ENCODE data around the gene GNG11. TPM values are rescaled to one million over a fixed set of nuclear protein-coding genes. Genes with fewer than 3 reads are reported as not detected.

GNG11 gene
- polyA plus RNA-seq, 1 donor (not counting 4 experiments of a cell fraction or from before 2014, with no cell fraction given): 1.0 TPM

- DNase-seq (ENCODE audit: low read depth, low spot score) (no peak), FAIRE-seq (no peak)
- dilution Hi-C loops (cut with MboI; ENCODE audit: extremely low pct_ligation_motif_present, low sequenced_read_pairs): no loop called here
- H3K9ac ChIP-seq (ENCODE audit: control insufficient read depth, extremely low read depth, insufficient read depth, low read length): no peak overlapping the region
- H4K20me1 ChIP-seq (ENCODE audit: control insufficient read depth, extremely low read depth, insufficient read depth, low read length): no peaks in the 10 kb centered on the region
- no peaks in the 10 kb centered on the region for H3K36me3 ChIP-seq (ENCODE audit: control insufficient read depth in 2 of 2, extremely low read depth in 1 of 2, insufficient read depth in 2 of 2, low read length in 2 of 2)
- TF ChIP-seq EZH2 (IDR thresholded peaks at IDR 0.05; ENCODE audit: low read length): no peak
- TF ChIP-seq, protein P1, sequence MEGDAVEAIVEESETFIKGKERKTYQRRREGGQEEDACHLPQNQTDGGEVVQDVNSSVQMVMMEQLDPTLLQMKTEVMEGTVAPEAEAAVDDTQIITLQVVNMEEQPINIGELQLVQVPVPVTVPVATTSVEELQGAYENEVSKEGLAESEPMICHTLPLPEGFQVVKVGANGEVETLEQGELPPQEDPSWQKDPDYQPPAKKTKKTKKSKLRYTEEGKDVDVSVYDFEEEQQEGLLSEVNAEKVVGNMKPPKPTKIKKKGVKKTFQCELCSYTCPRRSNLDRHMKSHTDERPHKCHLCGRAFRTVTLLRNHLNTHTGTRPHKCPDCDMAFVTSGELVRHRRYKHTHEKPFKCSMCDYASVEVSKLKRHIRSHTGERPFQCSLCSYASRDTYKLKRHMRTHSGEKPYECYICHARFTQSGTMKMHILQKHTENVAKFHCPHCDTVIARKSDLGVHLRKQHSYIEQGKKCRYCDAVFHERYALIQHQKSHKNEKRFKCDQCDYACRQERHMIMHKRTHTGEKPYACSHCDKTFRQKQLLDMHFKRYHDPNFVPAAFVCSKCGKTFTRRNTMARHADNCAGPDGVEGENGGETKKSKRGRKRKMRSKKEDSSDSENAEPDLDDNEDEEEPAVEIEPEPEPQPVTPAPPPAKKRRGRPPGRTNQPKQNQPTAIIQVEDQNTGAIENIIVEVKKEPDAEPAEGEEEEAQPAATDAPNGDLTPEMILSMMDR (optimal IDR thresholded peaks at IDR 0.05 in 1 of 3, IDR thresholded peaks at IDR 0.05 in 1 of 3, conservative IDR thresholded peaks at IDR 0.05 in 1 of 3; ENCODE audit: extremely low read depth in 1 of 3, insufficient read depth in 2 of 3, low read length in 3 of 3): no peak
- no peak overlapping the region for H2AFZ ChIP-seq (ENCODE audit: control insufficient read depth, low read length)
- no peaks in the 10 kb centered on the region for H3K9me1 ChIP-seq (ENCODE audit: control insufficient read depth, extremely low read depth, insufficient read depth, low read length)
- no peak overlapping the region for H3K4me3 ChIP-seq (ENCODE audit: control insufficient read depth in 2 of 3, extremely low read depth in 1 of 3, insufficient read depth in 2 of 3, low read depth in 1 of 3, low read length in 3 of 3)
- no peak overlapping the region for H3K27ac ChIP-seq (ENCODE audit: control insufficient read depth, insufficient read depth, low read length)
- H3K79me2 ChIP-seq (ENCODE audit: control insufficient read depth, insufficient read depth, low read length): no peaks in the 10 kb centered on the region
- no peaks in the 10 kb centered on the region for H3K9me3 ChIP-seq (ENCODE audit: control insufficient read depth, low read depth, low read length)
- no peaks in the 10 kb centered on the region for H3K27me3 ChIP-seq (ENCODE audit: control insufficient read depth, extremely low read depth, insufficient read depth, low read length)
- no peak overlapping the region for H3K4me2 ChIP-seq (ENCODE audit: control insufficient read depth, extremely low read depth, insufficient read depth, low read depth, low read length)
- H3K4me1 ChIP-seq (ENCODE audit: control insufficient read depth, extremely low read depth, insufficient read depth, low read length): no peaks in the 10 kb centered on the region
Measured at GRCh38 chr7:93958216-93958615, 36.7 kb downstream of the GNG11 start.

DNA sequence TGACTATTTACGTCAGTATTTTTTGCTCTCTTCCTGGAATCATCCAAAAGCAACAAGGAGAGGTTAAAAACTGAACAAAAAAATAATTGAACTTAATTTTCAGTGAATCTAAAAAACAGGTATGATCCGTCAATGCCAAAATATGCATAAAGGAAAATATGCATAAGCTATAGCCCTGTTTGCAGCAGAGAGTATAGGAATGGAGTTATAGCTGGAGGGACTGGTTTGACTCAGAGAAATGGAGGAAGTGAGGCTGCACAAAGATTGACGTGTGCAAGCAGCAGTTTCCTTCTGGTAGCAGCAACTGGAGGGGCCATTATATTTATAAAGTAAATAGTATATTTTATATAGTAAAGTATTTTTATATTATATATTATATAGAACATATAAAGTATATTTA, 37.1 kb downstream of the GNG11 start:
- Histone ChIP-seq H3K27ac (ENCODE audit: control insufficient read depth, insufficient read depth, low read length) (no peak overlapping the region), H3K9me1 (ENCODE audit: control insufficient read depth, extremely low read depth, insufficient read depth, low read length) (no peaks in the 10 kb centered on the region), H3K4me2 (ENCODE audit: control insufficient read depth, extremely low read depth, insufficient read depth, low read depth, low read length) (no peak overlapping the region), H2AFZ (ENCODE audit: control insufficient read depth, low read length) (no peak overlapping the region), H3K9me3 (ENCODE audit: control insufficient read depth, low read depth, low read length) (no peaks in the 10 kb centered on the region), H3K79me2 (ENCODE audit: control insufficient read depth, insufficient read depth, low read length) (no peaks in the 10 kb centered on the region), H3K4me3 (ENCODE audit: control insufficient read depth in 2 of 3, extremely low read depth in 1 of 3, insufficient read depth in 2 of 3, low read depth in 1 of 3, low read length in 3 of 3) (no peak overlapping the region), H3K4me1 (ENCODE audit: control insufficient read depth, extremely low read depth, insufficient read depth, low read length) (no peaks in the 10 kb centered on the region), H3K9ac (ENCODE audit: control insufficient read depth, extremely low read depth, insufficient read depth, low read length) (no peak overlapping the region), H4K20me1 (ENCODE audit: control insufficient read depth, extremely low read depth, insufficient read depth, low read length) (no peaks in the 10 kb centered on the region), H3K27me3 (ENCODE audit: control insufficient read depth, extremely low read depth, insufficient read depth, low read length) (no peaks in the 10 kb centered on the region), H3K36me3 (ENCODE audit: control insufficient read depth in 2 of 2, extremely low read depth in 1 of 2, insufficient read depth in 2 of 2, low read length in 2 of 2) (no peaks in the 10 kb centered on the region)
- FAIRE-seq (no peak), DNase-seq (ENCODE audit: low read depth, low spot score) (no peak)
- dilution Hi-C loops (cut with MboI; ENCODE audit: extremely low pct_ligation_motif_present, low sequenced_read_pairs): no loop called here
- TF ChIP-seq EZH2 (IDR thresholded peaks at IDR 0.05; ENCODE audit: low read length): no peak
- TF ChIP-seq, protein P1 (optimal IDR thresholded peaks at IDR 0.05 in 1 of 3, IDR thresholded peaks at IDR 0.05 in 1 of 3, conservative IDR thresholded peaks at IDR 0.05 in 1 of 3; ENCODE audit: extremely low read depth in 1 of 3, insufficient read depth in 2 of 3, low read length in 3 of 3): no peak

All from keratinocyte (primary cell).